PFSK-1 (cell line): ENCODE measurements around the gene MYEOV.

ENCODE experiments used
- FOXP2 ChIP-seq: optimal IDR thresholded peaks from 2 replicates; pipeline ENCODE3; 2011; ENCODE audit warnings: borderline replicate concordance, control low read depth, inconsistent platforms; ENCODE audit not compliant: insufficient read depth; ENCODE audit errors: extremely low read length, extremely low read depth
- POLR2AphosphoS5 ChIP-seq: IDR thresholded peaks from 2 replicates; pipeline ENCODE4 v1.6.1; 2012; ENCODE audit warnings: low read depth, mild to moderate bottlenecking, control low read depth, low read length, moderate library complexity
- REST ChIP-seq, 2 experiments: IDR thresholded peaks; 2 replicates each; pipeline versions ENCODE4 v1.6.1 to v1.8.0; 2011 to 2012; ENCODE audit warnings: low read depth in 2 of 2, low read length in 2 of 2, control low read depth in 1 of 2, inconsistent platforms in 1 of 2, mild to moderate bottlenecking in 1 of 2, moderate library complexity in 1 of 2; ENCODE audit not compliant: insufficient read depth in 1 of 2
- SIN3A ChIP-seq: IDR thresholded peaks from 2 replicates; pipeline ENCODE4 v1.6.1; 2012; ENCODE audit warnings: mild to moderate bottlenecking, low read length, moderate library complexity, borderline replicate concordance; ENCODE audit not compliant: insufficient read depth
- TAF1 ChIP-seq: IDR thresholded peaks from 2 replicates; pipeline ENCODE4 v1.6.1; 2012; ENCODE audit warnings: low read length, control low read depth, borderline replicate concordance; ENCODE audit not compliant: insufficient read depth

GRCh38 chr11:69319255-69320106 lies 25.5 kb downstream of the MYEOV start:
- TF ChIP-seq POLR2AphosphoS5 (no peak), TAF1 (no peak), REST (IDR thresholded peaks at IDR 0.05; ENCODE audit: insufficient read depth in 1 of 2, low read depth in 2 of 2, low read length in 2 of 2) (no peak), SIN3A (no peak), FOXP2 (no peak)
